A204.1 (cell line): ENCODE results near the gene DHX15.
"Not testable (repeated sequence)": the region's sequence is repeated elsewhere in the genome, so short reads cannot be mapped to it uniquely, and the experiment has no call there.

ENCODE experiments used
- FAIRE-seq: peaks from 2 replicates; lab custom pipeline; 2012; peaks lifted over from hg19 to GRCh38; lab: Jason Lieb, UNC

DHX15 gene

DNA sequence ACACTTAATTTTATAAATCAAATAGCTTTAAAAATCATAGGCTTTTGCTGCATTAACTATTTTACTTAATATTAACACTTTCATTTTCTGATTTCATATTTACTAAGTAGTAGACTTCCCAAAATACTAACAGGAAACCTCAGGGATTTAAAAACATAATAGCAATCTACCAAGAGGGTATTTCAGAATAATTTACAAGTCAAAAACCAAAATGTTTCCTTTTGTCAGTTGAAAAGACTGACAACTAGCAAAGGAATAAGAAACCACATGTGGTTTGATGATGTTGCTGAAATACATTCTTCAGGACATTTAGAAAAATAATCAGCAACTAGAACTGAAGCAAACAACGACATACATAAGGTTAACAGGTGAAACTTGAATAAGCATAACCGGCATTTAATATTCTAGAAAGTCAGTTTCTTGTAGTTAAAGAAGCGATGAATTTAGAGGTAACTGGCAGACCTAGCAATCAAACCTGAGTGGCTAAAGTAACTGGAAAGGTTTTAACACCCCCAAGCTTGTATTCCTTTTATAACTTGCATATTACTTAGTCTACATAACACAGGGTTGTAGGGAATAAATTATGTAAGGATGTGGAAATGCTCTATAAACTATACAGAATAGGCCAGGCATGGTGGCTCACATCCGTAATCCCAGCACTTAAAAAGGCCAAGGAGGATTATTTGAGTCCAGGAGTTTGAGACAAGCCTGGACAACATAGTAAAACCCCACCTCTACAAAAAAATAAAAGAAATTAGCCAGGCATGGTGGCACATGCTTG, 40.0 kb downstream of the DHX15 start:
- peak; percentile 69 for FAIRE-seq

DNA sequence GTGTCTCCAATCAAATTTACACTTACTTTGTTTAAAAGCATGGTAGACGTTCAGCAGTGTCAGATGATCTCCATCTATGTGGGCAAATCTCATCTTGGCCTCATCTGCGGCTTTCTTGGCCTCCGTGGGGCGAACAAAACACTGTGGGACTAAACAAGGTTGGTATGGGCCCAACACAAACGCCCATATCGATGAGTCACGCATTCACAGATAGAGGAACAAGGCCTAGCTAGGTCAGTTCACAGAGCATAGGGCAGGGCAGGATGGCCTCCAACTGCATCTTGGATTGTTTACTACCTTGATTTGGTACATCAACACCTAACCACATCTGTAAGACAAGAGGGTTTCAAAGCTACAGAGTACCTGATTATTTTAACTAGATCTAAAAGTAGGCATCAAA, 47.3 kb downstream of the DHX15 start:
- no peak for FAIRE-seq

DNA sequence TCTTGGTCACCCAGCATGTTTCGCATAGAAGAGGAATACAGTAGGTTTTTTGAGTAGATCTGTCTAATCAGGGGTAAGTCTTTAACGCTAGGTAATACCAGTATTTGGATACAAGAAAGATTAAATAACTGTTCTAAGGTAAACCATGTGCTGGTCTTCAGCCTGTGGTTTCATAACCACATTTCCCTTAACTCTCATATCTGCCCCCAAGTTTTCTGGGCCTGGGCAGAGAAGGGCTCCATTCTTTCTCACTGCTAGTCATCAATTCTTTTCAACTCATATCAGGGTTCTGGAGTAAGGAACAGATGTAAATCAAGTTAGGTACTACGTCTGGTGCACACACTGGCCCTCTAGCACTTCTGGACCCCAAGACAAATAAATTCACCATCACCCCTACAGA, 49.0 kb downstream of the DHX15 start:
- FAIRE-seq, result no peak

DNA sequence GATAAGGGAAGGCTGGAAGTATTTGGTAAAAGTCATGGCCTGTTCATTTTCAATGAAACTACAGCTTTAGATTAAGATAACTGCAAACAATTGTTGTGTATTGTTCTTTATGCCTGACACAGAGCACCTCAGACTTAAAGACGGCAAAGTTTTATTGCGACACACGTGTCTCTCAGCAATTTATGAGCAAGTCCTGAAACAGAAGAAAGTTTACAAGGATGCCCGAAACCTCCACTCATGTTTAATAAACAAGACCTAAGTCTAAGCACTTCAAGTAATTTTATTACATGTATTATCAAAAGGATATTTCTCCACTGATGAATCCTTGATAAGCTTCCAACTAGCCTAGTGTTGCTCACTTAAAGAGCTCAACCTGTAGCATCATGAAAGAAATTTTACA, 51.0 kb downstream of the DHX15 start:
- no peak for FAIRE-seq

DNA sequence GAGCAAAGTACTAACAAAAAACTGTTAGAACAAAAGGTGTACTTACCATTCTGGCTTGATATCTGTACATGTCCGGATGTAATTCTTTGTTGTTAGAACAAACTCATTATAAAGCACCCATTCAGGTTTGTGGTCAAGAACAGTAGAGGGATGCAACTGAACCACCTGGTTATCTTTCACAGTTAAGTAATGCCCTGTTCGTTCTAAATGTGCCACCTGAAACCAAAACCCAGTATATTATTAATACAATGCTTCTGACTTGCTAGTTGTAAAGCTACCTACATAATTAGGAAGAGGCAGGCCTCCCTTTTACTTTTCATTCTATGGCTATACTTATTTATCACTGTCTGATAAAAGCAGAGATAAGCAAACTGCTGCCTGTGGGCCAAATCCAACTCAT, 54.8 kb downstream of the DHX15 start:
- no peak for FAIRE-seq

DNA sequence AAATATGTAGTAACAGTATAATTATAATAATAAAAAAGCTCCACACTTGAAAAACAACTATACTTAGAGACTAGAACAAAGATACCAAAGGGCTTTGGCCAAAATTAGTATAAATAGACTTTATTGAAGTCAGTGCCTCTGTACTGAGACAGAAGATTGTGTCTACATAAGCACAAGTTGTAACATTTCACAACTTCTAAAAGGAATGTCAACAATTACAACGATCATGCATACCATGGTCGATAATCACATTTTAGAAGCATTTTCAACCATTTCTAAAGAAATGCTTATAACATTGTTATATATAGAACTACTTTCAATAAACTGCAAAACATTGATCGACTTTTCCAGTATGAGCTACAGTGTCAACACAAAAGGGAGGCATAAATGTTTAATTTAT, 57.0 kb downstream of the DHX15 start:
- FAIRE-seq, result no peak

DNA sequence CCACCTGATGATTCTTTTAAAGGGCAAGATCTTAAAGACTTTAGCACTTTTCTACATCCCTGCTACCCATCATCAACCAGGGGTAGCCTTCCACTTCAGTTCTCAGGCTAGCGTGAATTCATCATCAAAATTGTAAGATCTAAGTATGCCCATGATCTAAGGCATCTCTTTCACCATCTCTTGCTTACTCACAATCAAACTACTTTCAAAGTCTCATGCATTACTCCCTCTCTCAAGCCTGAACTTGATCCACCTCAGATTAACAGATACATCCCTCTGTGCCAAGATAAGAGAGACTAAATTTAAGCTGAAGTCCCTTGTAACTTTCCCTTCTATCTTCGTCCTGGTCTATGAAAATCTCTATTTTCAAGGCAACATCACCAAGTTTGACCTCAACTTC, 62.8 kb downstream of the DHX15 start:
- no peak for FAIRE-seq

DNA sequence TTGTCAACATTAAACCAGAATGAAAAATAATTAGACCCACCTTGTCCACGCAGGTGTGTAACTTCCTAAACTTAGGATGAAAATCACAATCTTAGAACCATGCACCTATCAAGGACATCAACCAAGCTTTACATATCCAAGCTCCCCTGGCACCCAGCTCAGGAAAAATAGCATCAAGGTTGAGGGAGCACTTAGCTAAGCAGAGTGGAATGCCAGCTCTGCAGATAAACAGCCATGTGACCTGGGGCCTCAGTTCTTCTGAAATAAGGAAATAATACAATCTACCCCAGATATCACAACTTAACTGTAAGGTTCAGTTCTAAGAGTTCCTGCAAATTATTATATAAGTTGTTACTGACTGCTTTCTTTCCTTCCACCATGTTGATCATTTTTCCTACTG, 64.7 kb downstream of the DHX15 start:
- FAIRE-seq, result no peak

DNA sequence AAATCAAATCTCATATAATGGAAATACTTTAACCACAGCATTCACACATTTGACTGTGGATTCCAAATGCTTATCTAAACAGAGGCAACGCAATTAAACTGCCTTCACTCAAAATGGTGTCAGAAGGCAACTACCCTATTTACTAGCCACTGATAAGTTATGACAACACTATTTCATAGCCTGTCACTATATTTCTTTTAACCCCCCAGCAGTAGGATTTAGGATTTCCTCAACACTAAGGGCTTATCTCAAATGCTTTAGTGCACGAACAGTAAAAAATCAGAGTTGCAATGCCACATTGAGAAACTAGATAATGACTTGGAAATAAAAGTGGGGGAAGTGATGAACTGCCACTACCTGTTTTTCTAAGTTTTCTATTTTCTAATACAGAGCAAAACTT, 66.7 kb downstream of the DHX15 start:
- no peak for FAIRE-seq

DNA sequence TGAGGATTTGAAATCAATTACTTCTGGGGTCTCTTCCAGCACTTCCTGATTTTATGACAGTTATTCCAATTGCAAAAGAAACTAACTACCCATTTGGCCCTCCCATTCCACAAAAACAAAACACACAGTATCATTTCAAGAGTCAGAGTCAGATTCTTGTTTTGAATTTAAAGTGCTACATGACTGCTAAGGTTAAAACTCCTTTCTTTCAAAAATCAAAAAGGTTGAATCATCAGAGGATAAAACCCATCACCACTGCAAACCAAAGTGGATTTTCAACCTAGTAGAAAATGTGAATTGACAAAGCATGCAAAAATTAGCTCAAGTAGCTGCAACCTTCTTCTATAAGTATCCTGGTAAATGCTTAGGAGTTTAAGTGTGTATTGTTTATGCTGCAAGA, 67.4 kb downstream of the DHX15 start:
- no peak for FAIRE-seq

DNA sequence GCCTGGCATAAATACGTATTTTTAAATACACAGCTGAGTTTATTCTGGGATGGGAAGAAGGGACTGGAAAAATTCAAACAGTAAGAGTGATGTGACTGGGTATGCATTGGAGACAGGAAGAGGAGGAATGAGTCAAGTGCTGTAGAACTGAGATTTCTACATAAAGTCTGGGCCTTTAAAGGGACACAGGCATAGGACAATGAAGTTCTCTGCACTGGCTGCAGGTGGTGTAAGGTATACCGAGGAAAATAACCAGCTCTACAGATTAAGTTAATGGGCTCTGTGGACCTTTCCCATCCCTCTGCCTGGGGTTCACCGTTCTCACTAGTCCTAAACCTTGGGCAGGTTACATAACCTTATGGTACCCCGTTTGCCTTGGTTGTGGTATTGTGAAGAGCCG, 68.7 kb downstream of the DHX15 start:
- FAIRE-seq, result no peak

DNA sequence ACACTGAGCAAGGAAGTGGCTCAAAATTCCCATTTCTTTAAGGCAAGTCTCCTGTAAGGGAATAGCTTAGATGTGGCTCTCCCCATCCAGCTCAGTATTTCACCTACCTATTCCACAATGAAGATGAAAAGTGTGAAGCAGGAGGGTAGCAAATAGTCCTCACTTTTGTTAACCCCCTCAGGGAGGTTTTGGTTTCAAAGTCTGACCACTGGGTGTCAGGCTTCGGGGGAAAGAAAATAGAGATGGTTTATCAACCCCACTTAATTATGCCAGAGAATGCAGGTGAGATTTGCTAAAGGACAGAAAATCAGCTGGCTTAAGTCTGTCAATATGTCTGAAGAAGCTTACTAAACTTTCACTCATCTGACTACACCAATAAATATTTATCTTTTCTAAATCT, 69.5 kb downstream of the DHX15 start:
- no peak for FAIRE-seq

DNA sequence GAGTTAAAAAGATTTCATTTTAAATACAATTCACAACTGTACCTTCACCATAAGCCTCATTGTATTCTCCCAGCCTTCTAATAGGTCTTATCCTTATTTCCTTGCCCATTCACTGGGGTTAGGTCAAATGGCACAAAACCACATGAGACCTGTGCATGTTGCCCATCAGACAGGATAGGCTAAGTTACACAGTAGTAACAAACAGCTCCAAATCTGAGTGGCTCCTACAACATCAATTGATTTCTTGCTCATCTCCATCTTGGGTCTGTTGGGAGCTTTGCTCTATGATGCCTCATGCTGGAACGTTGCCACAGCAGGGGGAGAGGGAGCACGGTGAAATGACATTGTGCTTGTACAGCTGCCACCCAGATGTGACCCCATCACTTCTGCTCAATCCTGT, 70.6 kb downstream of the DHX15 start:
- no peak for FAIRE-seq

DNA sequence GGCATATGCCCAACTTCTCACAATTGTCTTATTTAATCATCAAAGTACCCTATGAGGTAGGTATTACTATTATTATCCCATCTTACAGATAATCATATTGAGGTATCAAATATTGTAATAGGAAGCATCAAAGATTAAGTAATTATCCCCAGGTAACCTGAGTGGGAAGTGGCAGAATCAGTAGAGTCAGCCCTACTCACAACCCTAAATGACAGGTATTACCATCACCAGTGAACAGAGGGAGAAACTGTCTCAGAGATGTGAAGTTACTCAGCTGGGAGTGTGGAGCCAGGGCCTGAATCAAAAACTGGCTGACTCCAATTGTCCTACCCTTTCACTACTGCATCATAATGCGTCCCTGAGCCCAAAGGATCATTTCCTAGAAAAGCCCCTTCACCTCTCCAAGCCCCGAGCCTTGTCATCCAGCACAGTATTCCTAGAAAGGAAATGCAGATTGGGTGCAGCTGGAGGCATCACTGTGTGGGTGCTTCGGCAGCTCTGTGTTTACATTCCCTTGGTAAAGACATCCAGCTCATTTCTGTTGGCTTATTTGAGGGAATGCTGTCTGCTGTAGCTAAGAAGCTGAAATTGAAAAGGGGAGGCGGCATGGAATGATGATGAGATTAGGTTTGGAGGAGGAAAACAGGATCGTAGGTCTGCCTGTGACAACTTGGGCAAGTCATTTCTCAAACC, 72.8 kb downstream of the DHX15 start:
- FAIRE-seq, result no peak

DNA sequence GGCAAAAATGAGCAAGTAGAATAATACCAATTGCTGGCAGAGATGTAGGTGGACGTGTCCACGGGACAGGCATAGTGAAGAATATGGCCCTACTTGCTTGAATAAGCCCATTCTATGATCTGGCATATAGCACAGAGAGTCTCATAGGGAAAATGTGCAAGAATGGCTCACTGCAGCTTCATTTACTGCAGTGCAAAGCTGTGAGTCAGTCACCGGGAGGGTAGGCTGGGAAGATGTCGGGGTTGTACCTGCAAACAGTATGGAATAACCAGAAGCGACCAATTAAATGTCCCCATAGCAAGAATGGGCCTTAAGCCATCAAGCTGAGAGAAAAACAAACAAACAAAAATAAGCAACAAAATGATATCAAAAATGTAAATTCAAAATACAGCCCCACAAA, 74.3 kb downstream of the DHX15 start:
- FAIRE-seq, result no peak

DNA sequence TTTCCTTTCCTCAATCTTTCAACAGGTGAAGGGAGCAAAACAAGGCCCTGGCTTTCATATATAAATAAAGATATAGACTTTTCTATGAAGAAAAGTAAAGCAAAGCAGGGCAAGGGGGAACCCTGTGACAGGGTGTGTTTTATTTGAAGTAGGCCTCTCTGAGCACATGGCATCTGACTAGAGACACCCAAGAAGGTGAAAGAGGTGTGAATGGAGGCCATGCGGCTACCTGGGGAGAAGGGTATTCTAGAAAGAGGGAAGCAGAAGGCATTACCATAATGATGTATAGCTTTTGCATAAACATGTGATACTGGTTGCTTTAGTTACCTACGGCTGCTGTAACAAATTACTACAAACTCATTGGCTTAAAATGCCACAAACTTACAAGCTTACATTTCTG, 75.8 kb downstream of the DHX15 start:
- no peak for FAIRE-seq

DNA sequence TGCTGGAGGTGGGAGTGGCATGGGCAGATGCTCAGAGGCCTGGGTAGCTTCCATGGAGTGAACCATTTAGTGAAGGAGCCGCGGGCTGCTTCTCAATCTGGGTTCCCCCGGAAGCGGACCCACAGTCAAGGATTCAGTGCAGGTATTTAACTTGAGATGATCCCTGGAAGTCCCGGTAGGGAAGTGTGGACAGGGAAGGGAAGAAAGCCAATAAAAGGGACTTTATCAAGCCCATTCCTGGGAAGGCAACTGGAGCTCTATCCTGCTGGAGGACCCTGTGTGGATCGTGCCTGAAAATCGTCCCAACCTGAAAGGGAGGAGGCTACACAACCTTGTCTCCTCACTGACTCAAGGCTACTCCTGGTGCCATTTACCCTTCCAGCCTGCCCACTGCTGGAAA, 76.9 kb downstream of the DHX15 start:
- FAIRE-seq, result no peak

DNA sequence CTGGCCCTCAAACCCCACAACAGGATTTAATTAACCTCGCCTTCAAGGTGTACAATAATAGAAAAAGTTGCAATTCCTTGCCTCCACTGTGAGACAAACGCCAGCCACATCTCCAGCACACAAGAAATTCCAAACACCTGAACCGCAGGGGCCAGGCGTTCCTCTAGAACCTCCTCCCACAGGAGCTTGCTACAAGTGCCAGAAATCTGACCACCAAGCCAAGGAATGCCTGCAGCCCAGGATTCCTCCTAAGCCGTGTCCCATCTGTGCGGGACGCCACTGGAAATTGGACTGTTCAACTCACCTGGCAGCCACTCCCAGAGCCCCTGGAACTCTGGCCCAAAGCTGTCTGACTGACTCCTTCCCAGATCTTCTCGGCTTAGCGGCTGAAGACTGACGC, 81.3 kb downstream of the DHX15 start:
- FAIRE-seq, result not testable (repeated sequence)

DNA sequence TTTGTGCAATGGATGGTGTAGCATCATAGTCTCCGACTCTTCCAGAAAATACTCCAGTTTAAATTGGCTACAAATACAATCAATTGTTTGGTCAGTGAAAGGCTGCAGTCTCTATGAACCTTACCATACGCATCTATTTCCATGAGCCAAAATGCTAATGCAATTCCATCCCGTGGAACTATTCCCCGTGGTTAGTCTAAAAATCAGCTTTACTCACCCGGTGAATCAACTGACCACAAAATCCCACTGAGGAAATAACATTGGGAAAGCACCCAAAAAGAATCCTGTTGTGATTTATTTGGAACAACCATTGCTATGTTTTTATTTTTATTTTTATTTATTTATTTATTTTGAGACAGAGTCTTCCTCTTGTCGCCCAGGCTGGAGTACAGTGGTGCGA, 87.1 kb downstream of the DHX15 start:
- FAIRE-seq, result no peak

DNA sequence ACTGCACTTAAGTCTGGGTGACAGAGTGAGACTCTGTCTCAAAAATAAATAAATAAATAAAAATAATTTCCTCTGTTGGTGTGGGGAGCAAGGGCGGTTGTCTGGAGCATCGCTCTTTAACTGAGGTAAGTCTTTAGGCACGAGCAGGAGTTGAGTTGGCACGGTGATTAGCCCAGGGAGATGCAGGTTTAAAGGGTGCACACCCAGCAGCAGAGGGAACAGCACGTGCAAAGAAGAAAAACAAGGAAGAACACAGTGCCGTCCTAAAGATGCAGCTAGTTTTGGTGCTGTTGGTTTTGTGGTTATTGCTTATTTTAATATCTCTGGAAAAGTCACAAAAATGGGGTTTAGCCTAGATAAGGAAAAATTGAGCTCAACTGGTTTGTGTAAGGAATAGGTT, 87.8 kb downstream of the DHX15 start:
- no peak for FAIRE-seq

DNA sequence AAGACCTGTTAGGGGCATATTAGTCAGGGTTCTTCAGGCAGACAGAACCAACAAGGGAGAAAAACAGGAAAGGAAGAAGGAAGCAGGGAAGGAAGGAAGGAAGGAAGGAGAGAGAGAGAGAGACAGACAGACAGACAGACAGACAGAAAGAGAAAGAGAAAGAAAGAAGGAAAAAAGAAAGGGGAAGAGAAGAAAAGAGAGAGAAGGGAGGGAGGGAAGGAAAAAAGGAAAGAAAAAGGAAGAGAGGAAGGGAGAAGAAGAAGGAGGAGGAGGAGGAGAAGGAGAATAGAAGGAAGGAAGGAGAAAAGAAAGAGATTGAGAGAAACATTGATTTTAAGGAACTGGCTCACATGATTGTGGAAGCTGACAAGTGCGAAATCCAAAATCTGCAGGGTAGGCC, 89.0 kb downstream of the DHX15 start:
- no peak for FAIRE-seq

DNA sequence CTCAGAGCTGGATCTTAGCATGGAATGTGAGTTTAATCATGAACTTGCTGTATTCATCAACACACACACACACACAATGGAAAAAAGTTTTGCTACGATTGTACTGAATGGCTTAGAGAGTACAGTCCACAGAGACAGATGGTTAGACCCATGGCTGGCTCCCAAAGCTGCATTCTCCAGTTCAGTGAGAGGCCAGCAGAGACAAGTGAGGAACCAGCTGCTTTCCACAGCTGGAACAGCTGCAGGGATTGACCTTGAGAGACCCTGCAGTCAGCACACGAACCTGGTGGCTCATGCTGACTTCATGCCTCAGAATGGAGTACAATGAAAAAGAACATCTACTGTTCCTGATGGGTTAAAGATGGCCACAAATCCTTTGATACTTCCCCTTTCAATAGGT, 94.5 kb downstream of the DHX15 start:
- no peak for FAIRE-seq

DNA sequence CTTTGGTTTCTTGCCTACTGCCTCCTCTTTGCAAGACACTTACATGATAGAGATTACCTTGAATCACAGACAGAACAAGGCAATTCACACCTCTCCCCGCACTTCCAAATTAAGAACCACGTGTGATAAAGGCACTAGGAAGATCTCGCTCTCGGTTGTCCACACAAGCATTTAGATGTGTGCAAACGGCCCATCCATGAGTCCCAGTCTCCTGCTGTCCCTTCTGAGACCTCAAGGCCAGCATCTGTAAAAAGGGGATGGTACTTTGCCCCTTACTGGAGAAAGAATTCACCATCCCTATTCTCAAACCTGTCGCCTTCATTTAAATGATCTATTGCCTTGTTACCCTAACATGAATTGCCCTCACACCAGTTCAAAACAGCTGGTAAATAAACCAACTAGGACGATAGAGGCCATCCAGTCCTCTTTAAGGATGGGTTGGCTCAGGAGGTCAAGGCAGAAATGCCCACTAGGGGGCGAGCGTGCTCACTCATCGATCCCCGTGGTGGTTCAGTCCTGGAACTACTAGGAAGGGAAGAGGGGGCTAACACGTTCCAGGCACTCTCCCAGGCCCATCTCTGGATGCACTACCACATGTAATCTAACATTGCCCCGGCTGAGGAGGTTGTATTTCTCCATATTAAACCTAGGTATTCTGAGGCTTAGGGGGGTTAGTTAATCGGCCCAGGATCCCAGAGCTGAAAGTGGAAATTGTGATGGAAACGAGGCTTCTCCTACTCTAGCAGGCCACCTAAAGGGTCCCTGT, 95.8 kb downstream of the DHX15 start:
- no peak for FAIRE-seq

DNA sequence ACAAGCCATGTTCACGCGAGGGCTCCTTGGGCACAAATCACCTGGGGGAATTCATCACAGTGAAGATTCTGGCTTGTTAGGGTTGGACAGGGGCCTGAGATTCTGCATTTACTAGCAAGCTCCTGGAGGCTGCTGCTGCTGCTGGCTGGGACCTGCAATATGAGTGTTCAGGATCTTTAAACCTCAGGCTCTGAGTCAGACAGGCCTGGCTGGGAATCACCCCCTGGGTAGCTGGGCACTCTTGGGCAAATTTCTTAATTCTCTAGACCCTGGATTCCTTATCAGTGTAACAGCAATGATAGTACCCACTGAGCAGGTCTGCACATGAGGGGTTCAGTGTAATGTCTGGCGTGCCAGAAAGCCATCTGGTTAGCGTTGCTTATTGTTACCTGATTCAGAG, 101.5 kb downstream of the DHX15 start:
- no peak for FAIRE-seq
